HepG2 (cell line): ENCODE results near the gene FNDC10. TPM values are rescaled to one million over a fixed set of nuclear protein-coding genes. Genes with fewer than 3 reads are reported as not detected.

ENCODE experiments used
- ATAC-seq: fragments of 200-7000 bp; cut with Tn5 transposase; 3 replicates; pipeline ENCODE4 v1.9.1; 2020; ENCODE audit warnings: mild to moderate bottlenecking, moderate library complexity
- BruUV-seq: library from RNA; stranded (reverse); fragments of 400-500 nt; replicated peaks from 2 replicates; lab custom pipeline; 2021; lab: Mats Ljungman, UMichigan
- CTCF ChIA-PET: fragments of 300-600 bp; formaldehyde crosslinking; extraction: SDS; loops from one replicate; lab custom pipeline; 2021; ENCODE audit warnings: low total read pairs, inconsistent platforms, low intra/inter-chr PET ratio; lab: Yijun Ruan, JAX
- POLR2A ChIA-PET: fragments of 350-600 bp; sonication (Branson Sonifier 250); formaldehyde crosslinking; loops from one replicate; lab custom pipeline; 2020; ENCODE audit warnings: antibody characterized with exemption, inconsistent platforms; lab: Yijun Ruan, JAX
- DNase-seq: peaks from one replicate; pipeline ENCODE4 v3.0.0-alpha.2; 2015; ENCODE audit warnings: low spot score
- FAIRE-seq: peaks from 3 replicates; lab custom pipeline; 2011; peaks lifted over from hg19 to GRCh38; lab: Jason Lieb, UNC
- H2AFZ ChIP-seq: one replicate; pipeline ENCODE4 v1.6.1; 2011; ENCODE audit warnings: low read length, inconsistent platforms
- H3K27ac ChIP-seq: fragments of 300-600 bp; 3 replicates; pipeline ENCODE4 v1.8.0; 2011; ENCODE audit warnings: mixed run types, mild to moderate bottlenecking, mixed read lengths, low read length, inconsistent platforms; ENCODE audit not compliant: insufficient read depth; ENCODE audit errors: extremely low read length
- H3K27me3 ChIP-seq, 2 experiments: fragments of 200-600 bp in 1 of 2; 2 replicates in 1 of 2; 3 replicates in 1 of 2; pipeline versions ENCODE4 v1.6.0 to v1.8.0; 2011; ENCODE audit warnings: low read length in 2 of 2, mild to moderate bottlenecking in 2 of 2, moderate library complexity in 2 of 2, inconsistent platforms in 1 of 2; ENCODE audit not compliant: insufficient read depth in 2 of 2, control insufficient read depth in 1 of 2
- H3K36me3 ChIP-seq, 2 experiments: fragments of 200-600 bp in 1 of 2; replicated peaks in 1 of 2; 2 replicates in 1 of 2; 3 replicates in 1 of 2; pipeline versions ENCODE4 v1.5.1 to v1.8.0; 2011; ENCODE audit warnings: low read length in 2 of 2, inconsistent platforms in 1 of 2; ENCODE audit not compliant: insufficient read depth in 2 of 2, control insufficient read depth in 1 of 2
- H3K4me1 ChIP-seq: 2 replicates; pipeline ENCODE4 v1.5.1; 2012; ENCODE audit warnings: low read length, inconsistent platforms; ENCODE audit not compliant: insufficient read depth
- H3K4me2 ChIP-seq: 2 replicates; pipeline ENCODE4 v1.6.0; 2011; ENCODE audit warnings: low read depth, low read length, inconsistent platforms
- H3K4me3 ChIP-seq, 3 experiments: fragments of 200-600 bp in 1 of 3; sonication (generic), shearing (Covaris generic) in 1 of 3; replicated peaks in 1 of 3; 2 replicates each; pipeline ENCODE4 v1.5.1; 2011 to 2016; ENCODE audit warnings: low read length in 3 of 3, inconsistent platforms in 2 of 3, low read depth in 2 of 3, mild to moderate bottlenecking in 2 of 3, control low read depth in 1 of 3, mixed read lengths in 1 of 3; ENCODE audit not compliant: insufficient read depth in 1 of 3
- H3K79me2 ChIP-seq: one replicate; pipeline ENCODE4 v1.6.1; 2011; ENCODE audit warnings: low read length, inconsistent platforms; ENCODE audit not compliant: insufficient read depth
- H3K9ac ChIP-seq: 2 replicates; pipeline ENCODE4 v1.6.0; 2011; ENCODE audit warnings: mild to moderate bottlenecking, low read depth, low read length, inconsistent platforms; ENCODE audit not compliant: insufficient read depth
- H3K9me3 ChIP-seq: 2 replicates; pipeline ENCODE4 v1.5.1; 2012; ENCODE audit warnings: mild to moderate bottlenecking, low read length
- H4K20me1 ChIP-seq: 2 replicates; pipeline ENCODE4 v1.6.0; 2011; ENCODE audit warnings: inconsistent platforms, mild to moderate bottlenecking, low read length, moderate library complexity; ENCODE audit not compliant: insufficient read depth
- AGO2 ChIP-seq: fragments of 200-400 bp; formaldehyde crosslinking; optimal IDR thresholded peaks from 2 replicates; pipeline ENCODE3; 2017; ENCODE audit warnings: mild to moderate bottlenecking, low read depth, low read length, moderate library complexity
- MIER2 ChIP-seq: IDR thresholded peaks from 2 replicates; pipeline ENCODE4 v1.6.1; 2016; ENCODE audit warnings: missing biosample characterization, missing genetic modification reagents
- NR2C2 ChIP-seq: sonication (generic); formaldehyde crosslinking; IDR thresholded peaks from 2 replicates; pipeline ENCODE4 v1.4.0; 2020; ENCODE audit warnings: missing genetic modification reagents, mild to moderate bottlenecking, moderate library complexity, borderline replicate concordance
- THAP11 ChIP-seq: IDR thresholded peaks from 2 replicates; pipeline ENCODE4 v1.6.1; 2016; ENCODE audit warnings: missing biosample characterization, missing genetic modification reagents
- ZNF709 ChIP-seq: sonication (generic); formaldehyde crosslinking; IDR thresholded peaks from 2 replicates; pipeline ENCODE4 v1.5.0; 2020; ENCODE audit warnings: mild to moderate bottlenecking, missing genetic modification reagents
- WGBS: methylation state at CpG from one replicate; pipeline ENCODE4 v1.1.6; 2017; ENCODE audit warnings: low lambda C conversion rate; 5-methylcytosine and 5-hydroxymethylcytosine counted together
- in situ Hi-C: cut with HindIII; loops from 2 replicates; pipeline ENCODE4 v1.10.0; 2017; ENCODE audit warnings: low pct_unique_long_range_greater_than_20kb; ENCODE audit not compliant: extremely low pct_ligation_motif_present
- intact Hi-C: fragments of 100-400 bp; cut with micrococcal nuclease; formaldehyde crosslinking; loops from one replicate; pipeline ENCODE4 v1.10.0; 2022; ENCODE audit not compliant: unreplicated experiment
- polyA plus RNA-seq, 8 experiments: library from polyadenylated mRNA; depleted of rRNA in 3 of 8; stranded (reverse) in 7 of 8; unstranded in 1 of 8; fragments of >200 nt; fragmentation: Illumina TruSeq in 4 of 8; extraction: Trizol in 4 of 8; gene quantifications; 2 replicates each; pipeline versions ENCODE4 v1.2.1 to v1.2.3, GENCODE V29; 2011 to 2016; ENCODE audit warnings: low read depth in 4 of 8, missing spikeins in 1 of 8, mixed read lengths in 1 of 8; ENCODE audit not compliant: insufficient read depth in 1 of 8
- total RNA-seq, 5 experiments: library from RNA; depleted of rRNA; stranded (reverse); fragments of >200 nt; fragmentation: Illumina TruSeq; extraction: Trizol; gene quantifications; 2 replicates each; pipeline ENCODE4 v1.2.3, GENCODE V29; 2016; ENCODE audit warnings: low read depth in 1 of 5
- TF ChIP-seq, protein P1 (sequence below): sonication (generic); formaldehyde crosslinking; IDR thresholded peaks from 2 replicates; pipeline ENCODE4 v1.5.1; 2020; ENCODE audit warnings: missing genetic modification reagents, mild to moderate bottlenecking, borderline replicate concordance

FNDC10 gene
- total and polyA plus RNA-seq, 2 of the 13 experiments (the other 11 are each of a cell fraction or from before 2014, with no cell fraction given) = 2.2 to 2.5 TPM

- Histone ChIP-seq H3K36me3 (peaks cover 0 to 2% of the 10 kb centered on the region in 2 experiments; a peak in 1 of 5 replicates), H3K4me2 (no peak overlapping the region), H3K4me3 (no peak overlapping the region), H3K9me3 (no peaks in the 10 kb centered on the region), H3K27me3 (no peaks in the 10 kb centered on the region), H3K9ac (no peak overlapping the region), H2AFZ (no peak overlapping the region), H3K79me2 (no peaks in the 10 kb centered on the region), H3K27ac (no peak overlapping the region), H3K4me1 (no peaks in the 10 kb centered on the region), H4K20me1 (no peaks in the 10 kb centered on the region)
- FAIRE-seq (no peak), DNase-seq (no peak), ATAC-seq (no peak)
- no TSS peak for BruUV-seq
- in situ Hi-C loops (no loop called here), intact Hi-C loops (no loop called here)
- no peak for TF ChIP-seq ZNF709 (CRISPR knock-in tag)
- no peak for TF ChIP-seq THAP11 (CRISPR knock-in tag)
- CTCF ChIA-PET = no interaction called here
- 96% methylated on average over 36 of the region's 53 CpGs for WGBS
- POLR2A ChIA-PET = no interaction called here
Measured at GRCh38 chr1:1628754-1629429, 29.0 kb upstream of the FNDC10 start.

- Histone ChIP-seq H3K36me3 (peaks cover 0 to 2% of the 10 kb centered on the region in 2 experiments; a peak in 1 of 5 replicates), H3K4me2 (no peak overlapping the region), H2AFZ (no peak overlapping the region), H3K79me2 (no peaks in the 10 kb centered on the region), H3K27ac (no peak overlapping the region), H3K27me3 (no peaks in the 10 kb centered on the region), H3K9ac (no peak overlapping the region), H3K9me3 (no peaks in the 10 kb centered on the region), H3K4me1 (no peaks in the 10 kb centered on the region)
- no peak for FAIRE-seq
- intact Hi-C loops = no loop called here
- CTCF ChIA-PET = no interaction called here
- BruUV-seq = TSS peak; percentile 50
- DNase-seq = no peak
- 94% methylated on average over 6 of the region's 53 CpGs for WGBS
- TF ChIP-seq AGO2 (peak; percentile 48), MIER2 (CRISPR knock-in tag) (no peak), NR2C2 (CRISPR knock-in tag) (no peak)
- TF ChIP-seq, protein P1, sequence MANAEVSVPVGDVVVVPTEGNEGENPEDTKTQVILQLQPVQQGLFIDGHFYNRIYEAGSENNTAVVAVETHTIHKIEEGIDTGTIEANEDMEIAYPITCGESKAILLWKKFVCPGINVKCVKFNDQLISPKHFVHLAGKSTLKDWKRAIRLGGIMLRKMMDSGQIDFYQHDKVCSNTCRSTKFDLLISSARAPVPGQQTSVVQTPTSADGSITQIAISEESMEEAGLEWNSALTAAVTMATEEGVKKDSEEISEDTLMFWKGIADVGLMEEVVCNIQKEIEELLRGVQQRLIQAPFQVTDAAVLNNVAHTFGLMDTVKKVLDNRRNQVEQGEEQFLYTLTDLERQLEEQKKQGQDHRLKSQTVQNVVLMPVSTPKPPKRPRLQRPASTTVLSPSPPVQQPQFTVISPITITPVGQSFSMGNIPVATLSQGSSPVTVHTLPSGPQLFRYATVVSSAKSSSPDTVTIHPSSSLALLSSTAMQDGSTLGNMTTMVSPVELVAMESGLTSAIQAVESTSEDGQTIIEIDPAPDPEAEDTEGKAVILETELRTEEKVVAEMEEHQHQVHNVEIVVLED = no peak
- TF ChIP-seq, all 625 proteins: peak for 1
- ATAC-seq = no peak
- POLR2A ChIA-PET = no interaction called here
- in situ Hi-C loops = no loop called here
- no peaks in the 10 kb centered on the region for H4K20me1 ChIP-seq
- H3K4me3 ChIP-seq = no peak overlapping the region
Measured at GRCh38 chr1:1627829-1628753, 28.2 kb upstream of the FNDC10 start.
